ENCODE data around the gene TAF13. TPM values are rescaled to one million over a fixed set of nuclear protein-coding genes. Genes with fewer than 3 reads are reported as not detected.

Gene TAF13, protein sequence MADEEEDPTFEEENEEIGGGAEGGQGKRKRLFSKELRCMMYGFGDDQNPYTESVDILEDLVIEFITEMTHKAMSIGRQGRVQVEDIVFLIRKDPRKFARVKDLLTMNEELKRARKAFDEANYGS
- total RNA-seq (2022; extraction: Qiagen RNA extraction) = 25.3 to 35.0 TPM (median 29.9 TPM) in 5 replicates

GRCh38 chr1:109075531-109076490 lies at the start of gene TAF13:
TAF13 (minus strand) TSS chr1:109076003; CDS start chr1:109075947, 56 bp downstream.

DNA sequence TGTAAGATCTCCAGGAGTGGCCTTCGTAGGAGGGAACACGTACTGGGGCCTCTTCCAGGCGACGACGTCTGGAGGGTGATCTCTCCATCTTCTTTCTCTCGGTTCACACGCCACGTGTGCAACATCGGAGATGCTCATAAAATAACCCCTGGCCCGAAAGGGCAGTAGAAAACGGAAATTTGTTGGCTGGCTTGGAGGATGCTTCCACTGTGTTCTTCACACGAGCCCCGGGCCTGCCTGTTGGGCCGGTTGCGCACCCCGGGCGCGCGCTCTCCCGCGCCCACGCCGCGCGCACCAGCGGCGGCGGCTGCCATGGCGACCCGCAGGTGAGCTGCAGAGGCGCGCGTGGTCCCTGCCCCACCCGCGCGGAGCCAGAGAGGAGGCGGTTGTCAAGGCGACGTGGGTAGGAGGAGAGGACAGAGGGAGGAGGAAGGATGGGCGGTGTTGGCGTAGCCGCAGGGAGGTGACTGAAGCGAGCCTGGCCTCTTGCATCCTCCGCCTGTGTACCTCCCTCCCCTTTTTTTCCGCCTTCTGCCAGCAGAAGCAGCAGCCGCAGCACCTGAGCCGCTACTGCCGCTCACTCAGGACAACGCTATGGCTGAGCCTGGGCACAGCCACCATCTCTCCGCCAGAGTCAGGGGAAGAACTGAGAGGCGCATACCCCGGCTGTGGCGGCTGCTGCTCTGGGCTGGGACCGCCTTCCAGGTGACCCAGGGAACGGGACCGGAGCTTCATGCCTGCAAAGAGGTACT lies 38.0 kb upstream of the TAF13 start, which contains the start of gene ELAPOR1:
Gene ELAPOR1, plus strand, starts transcription at position 526 of the 752 bp plus-strand sequence. Its CDS starts 69 bp downstream, at position 595.

GRCh38 chr1:109090196-109091077 lies 14.6 kb upstream of the TAF13 start, which contains the start of gene TMEM167B:
TMEM167B (plus strand) TSS chr1:109090764; CDS start chr1:109090873, 109 bp downstream.

GRCh38 chr1:109041621-109042468 lies 34.0 kb downstream of the TAF13 start, which contains the start of gene WDR47:
WDR47 (minus strand) TSS chr1:109042102; CDS start chr1:109023512, 18,590 bp downstream.

Other genes with a start within 250 kb of the TAF13 start
- 1.3 to 1.8 TPM (median 1.7 TPM) in 5 replicates for gene AKNAD1, start 218.9 kb downstream of the TAF13 start, total RNA-seq (2022; extraction: Qiagen RNA extraction)
- 22.3 to 26.5 TPM (median 25.3 TPM) in 5 replicates for gene GPSM2, start 199.0 kb downstream of the TAF13 start, total RNA-seq (2022; extraction: Qiagen RNA extraction)
- 13.9 to 19.3 TPM (median 18.4 TPM) in 5 replicates for gene CLCC1, start 112.5 kb downstream of the TAF13 start, total RNA-seq (2022; extraction: Qiagen RNA extraction)
- gene WDR47, start 33.9 kb downstream of the TAF13 start, total RNA-seq (2022; extraction: Qiagen RNA extraction) = 6.9 to 10.0 TPM (median 8.5 TPM) in 5 replicates
- 8.1 to 11.2 TPM (median 9.6 TPM) in 5 replicates for gene TMEM167B, start 14.8 kb upstream of the TAF13 start, total RNA-seq (2022; extraction: Qiagen RNA extraction)
- gene ELAPOR1, start 38.1 kb upstream of the TAF13 start, total RNA-seq (2022; extraction: Qiagen RNA extraction) = 0.26 to 0.75 TPM (median 0.33 TPM) in 5 replicates
- 95.3 to 100 TPM (median 97.7 TPM) in 5 replicates for gene SARS1, start 137.9 kb upstream of the TAF13 start, total RNA-seq (2022; extraction: Qiagen RNA extraction)
- gene CELSR2, start 173.5 kb upstream of the TAF13 start, total RNA-seq (2022; extraction: Qiagen RNA extraction) = 2.9 to 5.6 TPM (median 5.2 TPM) in 5 replicates
- 16.6 to 22.7 TPM (median 20.9 TPM) in 5 replicates for gene PSRC1, start 207.1 kb upstream of the TAF13 start, total RNA-seq (2022; extraction: Qiagen RNA extraction)
- gene MYBPHL, start 231.0 kb upstream of the TAF13 start, total RNA-seq (2022; extraction: Qiagen RNA extraction) = 0.09 to 0.12 TPM in 2 of 5 replicates, not detected in the others